Peyer's patch (tissue), 4 donors: ENCODE measurements around the gene APOBEC3F. TPM values are rescaled to one million over a fixed set of nuclear protein-coding genes. Genes with fewer than 3 reads are reported as not detected.

Experiments used
- DNase-seq, 3 donors: peaks; one replicate each; pipeline ENCODE4 v3.0.0-alpha.2; 2017 to 2019
- H3K27ac ChIP-seq, 4 donors: fragments of 200-600 bp; sonication (generic); one replicate each; pipeline ENCODE4 v1.5.1; 2016 to 2019
- H3K27me3 ChIP-seq, 2 donors: fragments of 200-600 bp; sonication (generic); one replicate each; pipeline ENCODE4 v1.5.1; 2019
- H3K36me3 ChIP-seq, 3 donors: fragments of 200-600 bp; sonication (generic); one replicate each; pipeline ENCODE4 v1.5.1; 2016 to 2019
- H3K4me1 ChIP-seq, 4 donors: fragments of 200-600 bp; sonication (generic); one replicate each; pipeline ENCODE4 v1.5.1; 2016 to 2019
- H3K4me3 ChIP-seq, 4 donors: fragments of 200-600 bp; sonication (generic); 1 replicate in 3 of 4; 2 replicates in 1 of 4; pipeline ENCODE4 v1.5.1; 2016 to 2019; ENCODE audit warnings: mild to moderate bottlenecking in 1 of 4
- H3K9me3 ChIP-seq, 4 donors: fragments of 200-600 bp; sonication (generic); one replicate each; pipeline ENCODE4 v1.5.1; 2016 to 2019; ENCODE audit warnings: mild to moderate bottlenecking in 1 of 4
- POLR2A ChIP-seq, 2 donors: fragments of 450-650 bp; IDR thresholded peaks; one replicate each; pipeline ENCODE4 v1.5.1; 2017; ENCODE audit warnings: antibody characterized with exemption in 2 of 2, mild to moderate bottlenecking in 2 of 2, moderate library complexity in 2 of 2
- total RNA-seq, 4 donors: library from RNA; depleted of rRNA; stranded (reverse); fragments of >200 nt; gene quantifications; one replicate each; pipeline ENCODE4 v1.1.0, GENCODE V29; 2016
- TF ChIP-seq, protein P1 (sequence below), 6 experiments: fragments of 450-650 bp in 4 of 6; fragments of 200-600 bp in 2 of 6; sonication (generic) in 1 of 6; IDR thresholded peaks; one replicate each; pipeline ENCODE4 v1.5.1; 2017 to 2019; ENCODE audit warnings: antibody characterized with exemption in 6 of 6, mild to moderate bottlenecking in 3 of 6, moderate library complexity in 1 of 6

APOBEC3F gene
- total RNA-seq, 4 donors from 2014 or later: 0.70 to 8.3 (median 1.6) TPM

DNA sequence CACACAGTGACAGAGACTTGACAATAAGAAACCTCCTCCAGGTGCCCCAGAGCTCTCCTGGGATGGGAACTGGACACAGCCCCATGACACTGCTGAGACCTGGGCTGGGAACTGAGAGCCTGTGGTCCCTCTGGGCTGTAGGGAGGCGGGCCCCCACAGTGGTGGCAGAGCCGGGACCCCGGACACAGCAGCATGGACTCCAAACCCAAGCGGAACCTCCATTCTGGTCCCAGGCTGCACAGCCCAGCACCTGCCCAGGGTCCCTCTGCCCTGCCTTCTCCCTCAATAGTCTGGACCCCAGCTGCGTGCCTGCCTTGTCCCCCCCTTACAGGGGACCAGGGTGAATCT is 48.0 kb downstream of the APOBEC3F start:
- no peaks in the 10 kb centered on the region for H3K27me3 ChIP-seq
- no peak for DNase-seq
- no peaks in the 10 kb centered on the region for H3K9me3 ChIP-seq
- no peak overlapping the region for H3K27ac ChIP-seq
- TF ChIP-seq, protein P1, sequence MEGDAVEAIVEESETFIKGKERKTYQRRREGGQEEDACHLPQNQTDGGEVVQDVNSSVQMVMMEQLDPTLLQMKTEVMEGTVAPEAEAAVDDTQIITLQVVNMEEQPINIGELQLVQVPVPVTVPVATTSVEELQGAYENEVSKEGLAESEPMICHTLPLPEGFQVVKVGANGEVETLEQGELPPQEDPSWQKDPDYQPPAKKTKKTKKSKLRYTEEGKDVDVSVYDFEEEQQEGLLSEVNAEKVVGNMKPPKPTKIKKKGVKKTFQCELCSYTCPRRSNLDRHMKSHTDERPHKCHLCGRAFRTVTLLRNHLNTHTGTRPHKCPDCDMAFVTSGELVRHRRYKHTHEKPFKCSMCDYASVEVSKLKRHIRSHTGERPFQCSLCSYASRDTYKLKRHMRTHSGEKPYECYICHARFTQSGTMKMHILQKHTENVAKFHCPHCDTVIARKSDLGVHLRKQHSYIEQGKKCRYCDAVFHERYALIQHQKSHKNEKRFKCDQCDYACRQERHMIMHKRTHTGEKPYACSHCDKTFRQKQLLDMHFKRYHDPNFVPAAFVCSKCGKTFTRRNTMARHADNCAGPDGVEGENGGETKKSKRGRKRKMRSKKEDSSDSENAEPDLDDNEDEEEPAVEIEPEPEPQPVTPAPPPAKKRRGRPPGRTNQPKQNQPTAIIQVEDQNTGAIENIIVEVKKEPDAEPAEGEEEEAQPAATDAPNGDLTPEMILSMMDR (IDR thresholded peaks at IDR 0.05): no peak
- no peak for TF ChIP-seq POLR2A (IDR thresholded peaks at IDR 0.05)
- H3K36me3 ChIP-seq: no peaks in the 10 kb centered on the region
- H3K4me3 ChIP-seq: no peak overlapping the region
- H3K4me1 ChIP-seq: peaks cover 0 to 8% (median 0%) of the 10 kb centered on the region in 4 donors

DNA sequence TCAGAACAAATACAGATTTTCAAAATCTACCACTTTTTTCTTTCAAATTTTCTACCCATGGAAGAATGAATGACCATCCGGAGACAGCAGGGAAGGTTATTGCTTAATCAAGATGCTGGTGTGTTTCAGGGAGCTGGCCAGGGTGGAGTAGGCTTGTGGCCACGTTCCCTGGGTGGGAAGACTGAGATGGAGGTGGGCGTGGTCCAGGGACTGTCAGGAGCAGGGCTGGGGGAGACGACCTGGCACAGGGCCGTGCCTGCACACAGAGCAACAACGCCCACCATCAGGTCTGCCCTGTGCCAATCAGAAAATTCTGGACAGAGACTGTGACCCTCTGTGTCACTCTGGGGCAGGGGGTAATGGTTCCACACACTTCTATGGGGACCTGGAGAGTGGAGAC is 49.3 kb downstream of the APOBEC3F start:
- Histone ChIP-seq H3K4me1 (peaks cover 0 to 8% (median 0%) of the 10 kb centered on the region in 4 donors), H3K9me3 (no peaks in the 10 kb centered on the region), H3K4me3 (no peak overlapping the region), H3K27ac (peak overlapping the region; percentile 67 to 80 (median 76)), H3K36me3 (no peaks in the 10 kb centered on the region), H3K27me3 (no peaks in the 10 kb centered on the region)
- no peak for DNase-seq
- no peak for TF ChIP-seq POLR2A (IDR thresholded peaks at IDR 0.05)
- TF ChIP-seq, protein P1 (IDR thresholded peaks at IDR 0.05): no peak

DNA sequence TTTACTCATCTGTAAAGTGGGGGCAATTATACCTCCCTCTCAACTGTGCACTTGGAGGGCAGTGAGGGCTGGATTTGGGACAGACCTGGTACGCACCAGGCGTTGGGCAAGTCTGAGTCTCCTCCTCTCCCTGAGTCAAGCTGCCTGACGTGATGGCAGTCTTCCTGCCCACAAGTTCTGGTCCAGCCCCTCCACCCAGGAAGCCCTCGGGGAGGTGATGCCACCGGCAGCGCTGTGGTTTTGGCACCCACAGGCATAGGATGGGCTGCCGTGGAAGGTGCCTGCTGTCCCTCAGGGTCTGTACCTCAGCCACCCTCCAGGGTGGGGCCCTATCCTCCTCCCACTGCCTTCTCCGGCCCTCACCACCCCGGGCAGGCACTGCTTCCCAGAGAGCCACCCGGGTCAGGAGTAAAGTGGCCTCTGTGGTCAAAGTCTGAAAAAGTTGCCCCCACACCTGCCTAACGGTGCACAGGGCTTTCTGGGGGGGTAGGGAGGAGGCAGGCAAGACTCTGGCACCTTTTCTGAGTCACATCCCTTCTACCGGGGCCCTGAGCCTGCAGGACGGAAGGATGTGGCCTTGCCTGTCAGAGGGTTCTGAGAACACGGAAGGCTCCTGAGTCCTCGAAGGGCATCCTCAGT is 49.9 kb downstream of the APOBEC3F start:
- H3K4me3 ChIP-seq: peak overlapping the region in 1 of 4 donors; percentile 9
- H3K27ac ChIP-seq: peak overlapping the region; percentile 67 to 80 (median 76)
- H3K27me3 ChIP-seq: no peaks in the 10 kb centered on the region
- TF ChIP-seq POLR2A (IDR thresholded peaks at IDR 0.05): no peak
- TF ChIP-seq, protein P1 (IDR thresholded peaks at IDR 0.05): no peak
- no peaks in the 10 kb centered on the region for H3K36me3 ChIP-seq
- peaks cover 0 to 8% (median 0%) of the 10 kb centered on the region in 4 donors for H3K4me1 ChIP-seq
- no peaks in the 10 kb centered on the region for H3K9me3 ChIP-seq
- peak in 2 of 3 donors; percentile 67 to 87 for DNase-seq

DNA sequence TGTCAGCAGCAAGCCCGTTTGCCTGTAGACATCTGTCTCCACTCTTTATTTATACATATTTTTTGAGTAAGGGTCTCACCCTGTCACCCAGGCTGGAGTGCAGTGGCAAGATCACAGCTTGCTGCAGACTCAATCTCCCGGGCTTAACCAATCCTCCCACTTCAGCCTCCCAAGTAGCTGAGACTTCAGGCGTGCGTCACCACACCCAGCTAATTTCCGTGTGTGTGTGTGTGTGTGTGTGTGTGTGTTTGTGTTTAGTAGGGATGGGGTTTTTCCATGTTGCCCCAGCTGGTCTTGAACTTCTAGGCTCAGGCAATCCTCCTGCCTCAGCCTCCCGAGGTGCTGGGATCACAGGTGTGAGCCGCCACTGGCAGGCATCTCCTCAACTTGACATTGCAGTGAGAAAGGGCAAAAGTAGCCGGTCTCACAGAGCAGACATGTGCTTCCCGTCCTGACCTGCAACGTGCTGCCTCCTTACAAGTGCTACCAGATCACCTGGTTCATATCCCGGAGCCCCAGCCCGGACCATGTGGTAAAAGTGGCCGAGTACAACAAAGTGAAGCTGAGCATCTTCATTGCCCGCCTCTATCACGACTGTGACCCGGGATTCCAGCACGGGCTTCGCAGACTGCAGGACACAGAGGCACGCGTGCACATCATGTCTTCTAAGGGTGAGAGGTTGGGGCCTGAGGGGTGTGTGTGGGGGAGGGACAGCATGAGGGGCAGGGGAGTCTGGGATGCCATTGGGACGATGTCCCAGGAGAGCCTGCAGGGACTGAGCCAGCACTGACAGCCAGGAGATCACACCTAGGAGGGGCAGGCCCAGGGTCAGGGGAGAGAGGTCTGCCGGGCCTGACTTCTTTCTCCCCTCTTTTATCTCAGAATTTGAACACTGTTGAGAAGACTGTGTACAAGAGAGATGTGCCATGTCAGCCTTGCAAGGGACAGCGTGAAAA is 50.7 kb downstream of the APOBEC3F start:
- peak overlapping the region; percentile 67 to 80 (median 76) for H3K27ac ChIP-seq
- H3K4me1 ChIP-seq: peaks cover 0 to 8% (median 0%) of the 10 kb centered on the region in 4 donors
- TF ChIP-seq POLR2A (IDR thresholded peaks at IDR 0.05): no peak
- TF ChIP-seq, protein P1 (IDR thresholded peaks at IDR 0.05): no peak
- no peaks in the 10 kb centered on the region for H3K27me3 ChIP-seq
- no peaks in the 10 kb centered on the region for H3K9me3 ChIP-seq
- no peak overlapping the region for H3K4me3 ChIP-seq
- no peaks in the 10 kb centered on the region for H3K36me3 ChIP-seq
- peak in 1 of 3 donors; percentile 41 for DNase-seq

DNA sequence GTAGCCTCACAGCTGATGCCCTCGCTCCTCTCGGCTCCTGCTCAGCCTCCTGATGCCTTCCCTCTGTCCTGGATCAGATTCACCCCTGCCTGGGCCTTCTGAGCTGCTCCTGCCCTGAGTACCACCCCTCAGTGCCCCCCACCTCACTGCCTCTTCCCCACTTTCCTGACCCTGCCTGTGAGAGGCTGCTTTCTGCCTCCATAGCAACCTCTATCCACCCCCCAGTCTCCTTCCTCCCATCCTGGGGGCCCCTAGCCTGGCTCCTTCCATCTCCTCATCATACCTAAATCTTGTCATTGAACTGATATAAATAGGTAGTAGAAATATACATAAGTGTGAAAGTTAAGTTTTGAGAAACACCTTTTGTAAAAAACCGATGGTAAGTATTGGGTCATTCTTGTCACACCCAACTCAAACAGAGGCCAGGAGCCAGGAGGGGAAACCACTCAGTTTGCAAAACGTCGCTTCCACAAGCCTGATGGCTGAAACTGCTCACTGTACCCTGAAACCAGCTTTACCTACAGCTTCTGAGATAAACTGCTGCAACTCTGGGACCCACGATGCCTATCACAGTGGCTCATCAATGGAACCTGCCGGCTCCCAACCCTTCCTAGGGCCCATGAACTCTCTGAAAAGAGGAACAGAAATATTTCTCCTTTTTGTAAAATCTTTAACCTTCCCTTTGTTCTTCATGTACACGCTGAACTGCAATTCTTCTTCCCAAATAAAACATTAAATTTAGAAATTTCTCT is 51.6 kb downstream of the APOBEC3F start:
- DNase-seq: no peak
- TF ChIP-seq POLR2A (IDR thresholded peaks at IDR 0.05): no peak
- TF ChIP-seq, protein P1 (IDR thresholded peaks at IDR 0.05): no peak

More for the DNA sequence above, 51.6 kb downstream of the APOBEC3F start:
- no peaks in the 10 kb centered on the region for H3K36me3 ChIP-seq
- peak overlapping the region in 2 of 4 donors; percentile 79 to 80 for H3K27ac ChIP-seq
- no peak overlapping the region for H3K4me3 ChIP-seq
- H3K27me3 ChIP-seq: no peaks in the 10 kb centered on the region
- no peaks in the 10 kb centered on the region for H3K9me3 ChIP-seq
- H3K4me1 ChIP-seq: peaks cover 0 to 16% (median 0%) of the 10 kb centered on the region in 4 donors
